ENCODE data around the gene CHMP6. TPM values are rescaled to one million over a fixed set of nuclear protein-coding genes. Genes with fewer than 3 reads are reported as not detected.
A peak's percentile ranks its signal among the peaks of the same experiment; 100 is the strongest.

CHMP6 gene
- total RNA-seq, 5 donors from 2014 or later (not counting 1 experiment from before 2014, with no cell fraction given), result 25.0 to 48.9 (median 43.2) TPM

DNA sequence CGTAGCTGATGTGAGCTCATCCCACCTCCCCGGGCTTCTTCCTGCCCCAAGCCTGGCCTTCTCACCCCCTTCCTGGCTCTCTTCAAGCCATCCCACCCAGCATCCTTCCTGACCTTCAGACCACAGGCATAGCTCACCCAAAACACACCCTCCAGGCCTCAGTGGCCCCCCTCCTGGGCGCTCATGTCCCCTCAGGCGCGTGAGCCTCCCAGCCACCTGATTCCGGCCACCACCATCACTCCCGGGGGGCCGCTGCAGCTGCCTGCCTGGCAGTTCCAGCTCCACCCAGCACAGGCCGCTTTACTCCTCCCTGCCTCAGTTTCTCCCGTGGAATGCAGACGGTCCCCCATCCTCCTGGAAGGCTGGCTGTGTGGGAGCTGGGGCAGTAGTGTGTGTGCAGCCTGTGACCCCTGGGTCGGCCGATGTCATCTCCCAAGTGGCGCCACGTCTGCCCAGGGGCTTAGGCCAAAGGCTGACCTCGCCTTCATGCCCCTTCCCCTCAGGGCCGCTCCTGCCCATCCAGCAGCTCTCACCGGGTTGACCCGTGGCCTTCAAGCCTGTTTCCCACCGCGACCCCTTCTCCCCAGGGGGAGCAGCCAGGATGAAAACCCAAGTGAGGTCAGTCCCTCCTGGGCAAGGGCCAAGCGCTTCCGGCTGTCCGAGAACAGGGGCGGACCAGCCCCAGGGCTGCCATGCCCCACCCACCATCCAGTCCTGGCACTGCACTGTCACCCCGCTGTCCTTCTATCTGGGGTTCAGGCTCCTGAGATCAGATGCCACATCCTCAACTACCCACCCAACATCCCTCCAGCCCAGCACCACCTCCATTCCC is 11.9 kb upstream of the CHMP6 start:
- peak overlapping the region in 1 of 3 donors; percentile 68 for H3K4me3 Mint-ChIP-seq
- DNase-seq (no peak), ATAC-seq (replicated peaks in 1 of 4) (no peak)
- POLR2A ChIA-PET, result no interaction called here
- Histone ChIP-seq H3K4me1 (ENCODE audit: control insufficient read depth in 1 of 2, extremely low read depth in 1 of 2, insufficient read depth in 2 of 2, low read length in 2 of 2) (peaks cover 0 to 10% of the 10 kb centered on the region in 2 experiments), H3K27ac (ENCODE audit: low read length) (no peak overlapping the region), H3K27me3 (replicated peaks in 1 of 2; ENCODE audit: control insufficient read depth in 2 of 2, extremely low read depth in 1 of 2, insufficient read depth in 2 of 2, low read length in 1 of 2) (peaks cover 0 to 59% of the 10 kb centered on the region in 2 experiments), H3K36me3 (ENCODE audit: control insufficient read depth in 2 of 2, extremely low read depth in 1 of 2, insufficient read depth in 1 of 2, low read length in 1 of 2) (no peaks in the 10 kb centered on the region), H3K9me3 (no peaks in the 10 kb centered on the region), H3K4me3 (ENCODE audit: control insufficient read depth in 1 of 2, extremely low read depth in 1 of 2, low read length in 1 of 2) (no peak overlapping the region)
- H3K36me3 Mint-ChIP-seq, result no peaks in the 10 kb centered on the region
- H3K9me3 Mint-ChIP-seq, result no peaks in the 10 kb centered on the region
- CTCF ChIA-PET, result no interaction called here
- peak overlapping the region in 1 of 2 donors; percentile 49 for H3K27ac Mint-ChIP-seq
- H3K27me3 Mint-ChIP-seq, result peaks cover 11 to 28% of the 10 kb centered on the region in 2 donors
- H3K4me1 Mint-ChIP-seq, result peaks cover 4 to 11% (median 11%) of the 10 kb centered on the region in 3 donors
- 94% methylated on average over 17 of the region's 26 CpGs for WGBS (ENCODE audit: insufficient coverage)

DNA sequence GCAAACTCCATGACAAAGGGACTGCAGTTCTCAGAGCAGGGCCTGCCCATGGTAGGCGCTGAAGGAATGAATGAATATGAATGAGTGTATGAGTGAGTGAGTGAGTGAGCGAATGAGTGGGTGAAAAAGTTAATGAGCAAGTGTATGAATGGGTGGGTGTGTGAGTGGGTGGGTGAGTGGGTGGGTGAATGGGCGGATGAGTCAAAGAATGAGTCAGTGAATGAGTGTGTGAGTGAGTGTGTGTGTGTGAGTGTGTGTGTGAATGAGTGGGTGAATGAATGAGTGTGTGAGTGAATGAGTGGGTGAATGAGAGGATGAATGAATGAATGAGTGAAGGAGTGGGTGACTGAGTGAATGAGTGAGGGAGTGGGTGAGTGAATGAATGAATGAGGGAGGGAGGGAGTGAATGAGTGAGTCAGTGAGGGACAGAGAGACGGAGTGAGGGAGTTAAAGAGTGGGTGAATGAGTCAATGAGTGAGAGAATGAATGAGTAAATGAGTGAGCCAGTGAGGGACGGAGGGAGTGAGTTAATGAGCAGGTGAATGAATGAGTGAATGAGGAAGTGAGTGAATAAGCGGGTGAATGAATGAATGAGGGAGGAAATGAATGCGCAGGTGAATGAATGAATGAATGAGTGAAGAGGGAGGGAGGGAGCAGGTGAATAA is 11.1 kb upstream of the CHMP6 start:
- DNase-seq, result no peak
- WGBS (ENCODE audit: insufficient coverage), result 34% methylated on average over 7 of the region's 7 CpGs
- peaks cover 0 to 58% of the 10 kb centered on the region in 2 experiments for H3K27me3 ChIP-seq (replicated peaks in 1 of 2; ENCODE audit: control insufficient read depth in 2 of 2, extremely low read depth in 1 of 2, insufficient read depth in 2 of 2, low read length in 1 of 2)
- H3K9me3 Mint-ChIP-seq, result no peaks in the 10 kb centered on the region
- H3K27ac Mint-ChIP-seq, result no peak overlapping the region
- H3K9me3 ChIP-seq, result no peaks in the 10 kb centered on the region
- no peak overlapping the region for H3K27ac ChIP-seq (ENCODE audit: low read length)
- peaks cover 4 to 11% (median 11%) of the 10 kb centered on the region in 3 donors for H3K4me1 Mint-ChIP-seq
- peaks cover 11 to 27% of the 10 kb centered on the region in 2 donors for H3K27me3 Mint-ChIP-seq
- H3K36me3 Mint-ChIP-seq, result no peaks in the 10 kb centered on the region
- CTCF ChIA-PET, result interaction anchor here in 1 of 2 donors (1.2 kb wide), 1 partner anchor 553 kb away, joined by 5 read pairs; no protein-coding TSS in a partner anchor
- H3K36me3 ChIP-seq (ENCODE audit: control insufficient read depth in 2 of 2, extremely low read depth in 1 of 2, insufficient read depth in 1 of 2, low read length in 1 of 2), result no peaks in the 10 kb centered on the region
- H3K4me1 ChIP-seq (ENCODE audit: control insufficient read depth in 1 of 2, extremely low read depth in 1 of 2, insufficient read depth in 2 of 2, low read length in 2 of 2), result peaks cover 0 to 10% of the 10 kb centered on the region in 2 experiments
- H3K4me3 ChIP-seq (ENCODE audit: control insufficient read depth in 1 of 2, extremely low read depth in 1 of 2, low read length in 1 of 2), result no peak overlapping the region
- H3K4me3 Mint-ChIP-seq, result peak overlapping the region in 2 of 3 donors; percentile 11 to 68
- ATAC-seq (replicated peaks in 1 of 4), result peak in 2 of 4 experiments; percentile 11 to 14
- POLR2A ChIA-PET, result no interaction called here

DNA sequence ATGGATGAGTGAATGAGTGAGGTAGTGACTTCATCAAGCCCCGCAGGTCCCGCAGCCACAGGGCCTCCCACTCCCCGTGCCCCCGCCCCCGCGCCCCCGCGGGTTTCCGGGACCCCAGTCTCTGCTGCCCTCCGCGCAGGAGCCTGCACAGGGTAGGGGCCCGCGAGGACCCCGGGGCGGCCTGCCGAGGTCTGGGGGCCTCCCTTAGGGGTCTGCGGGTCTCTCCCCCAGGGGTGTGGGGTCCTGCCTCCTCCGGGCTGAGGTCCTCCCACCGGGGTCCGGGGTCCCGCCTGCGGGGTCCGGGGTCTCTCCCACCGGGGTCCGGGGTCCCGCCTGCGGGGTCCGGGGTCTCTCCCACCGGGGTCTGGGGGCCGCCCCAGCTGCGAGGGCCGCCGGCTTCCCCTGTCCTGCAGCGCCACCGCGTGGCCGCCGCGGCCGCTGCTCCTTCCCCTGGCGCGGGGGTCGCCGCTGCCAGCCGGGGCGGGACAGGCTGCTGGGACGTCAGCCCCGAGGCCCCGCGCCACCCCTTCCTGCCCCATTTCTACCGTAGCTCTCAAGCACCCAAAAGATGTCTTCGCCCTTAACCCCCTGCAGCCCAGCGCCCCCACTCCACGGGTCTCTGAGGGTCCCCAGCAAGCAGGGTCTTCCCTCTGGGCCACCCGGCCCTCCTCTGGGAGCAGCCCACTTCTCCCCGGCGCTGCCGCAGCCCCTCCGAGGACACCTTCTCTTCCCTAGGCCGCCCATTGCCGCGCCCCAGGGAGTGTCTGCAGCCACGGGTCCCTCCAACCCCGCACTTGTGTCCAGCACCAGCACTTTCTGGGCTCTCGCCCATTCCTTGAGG is 10.4 kb upstream of the CHMP6 start:
- H3K9me3 ChIP-seq, result no peaks in the 10 kb centered on the region
- ATAC-seq (replicated peaks in 1 of 4) (peak; percentile 61 to 83 (median 68)), DNase-seq (peak in 23 of 35 experiments; percentile 10 to 71 (median 39))
- Mint-ChIP-seq H3K4me3 (peak overlapping the region in 1 of 3 donors; percentile 68), H3K27me3 (peaks cover 11 to 27% of the 10 kb centered on the region in 2 donors), H3K36me3 (no peaks in the 10 kb centered on the region), H3K27ac (no peak overlapping the region), H3K4me1 (peaks cover 4 to 11% (median 11%) of the 10 kb centered on the region in 3 donors), H3K9me3 (no peaks in the 10 kb centered on the region)
- WGBS (ENCODE audit: insufficient coverage), result 12% methylated on average over 57 of the region's 65 CpGs
- no peak overlapping the region for H3K4me3 ChIP-seq (ENCODE audit: control insufficient read depth in 1 of 2, extremely low read depth in 1 of 2, low read length in 1 of 2)
- peaks cover 0 to 10% of the 10 kb centered on the region in 2 experiments for H3K4me1 ChIP-seq (ENCODE audit: control insufficient read depth in 1 of 2, extremely low read depth in 1 of 2, insufficient read depth in 2 of 2, low read length in 2 of 2)
- H3K27ac ChIP-seq (ENCODE audit: low read length), result no peak overlapping the region
- H3K27me3 ChIP-seq (replicated peaks in 1 of 2; ENCODE audit: control insufficient read depth in 2 of 2, extremely low read depth in 1 of 2, insufficient read depth in 2 of 2, low read length in 1 of 2), result peaks cover 0 to 57% of the 10 kb centered on the region in 2 experiments
- CTCF ChIA-PET, result interaction anchor here in 1 of 2 donors (1.2 kb wide), 1 partner anchor 554 kb away, joined by 5 read pairs; no protein-coding TSS in a partner anchor
- POLR2A ChIA-PET, result no interaction called here
- H3K36me3 ChIP-seq (ENCODE audit: control insufficient read depth in 2 of 2, extremely low read depth in 1 of 2, insufficient read depth in 1 of 2, low read length in 1 of 2), result no peaks in the 10 kb centered on the region

DNA sequence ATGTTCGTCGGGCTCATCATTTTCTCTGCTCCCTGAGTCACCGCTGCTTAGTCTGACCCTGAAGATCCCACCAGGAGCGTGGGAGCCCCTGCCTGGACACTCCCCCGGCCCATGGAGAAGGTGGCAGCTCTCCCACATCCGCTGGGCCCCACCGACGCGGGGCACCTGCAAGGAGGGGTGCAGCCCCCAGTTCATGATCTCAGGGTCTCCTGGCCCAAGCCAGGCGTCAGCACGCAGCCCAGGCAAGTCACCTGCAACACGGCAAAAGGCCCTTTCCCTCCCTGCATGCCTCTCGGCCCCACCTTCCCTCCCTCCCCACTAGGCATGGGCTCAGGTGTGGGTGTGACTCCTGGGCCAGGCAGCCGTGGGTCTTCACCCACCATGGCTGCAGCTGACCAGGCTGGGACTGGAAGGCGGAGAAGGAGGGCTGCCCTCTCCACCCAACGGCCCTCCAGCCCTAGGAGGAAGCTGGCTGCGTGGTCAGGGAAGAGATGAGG is 9.7 kb upstream of the CHMP6 start:
- H3K4me3 ChIP-seq (ENCODE audit: control insufficient read depth in 1 of 2, extremely low read depth in 1 of 2, low read length in 1 of 2), result no peak overlapping the region
- Mint-ChIP-seq H3K9me3 (no peaks in the 10 kb centered on the region), H3K27ac (no peak overlapping the region), H3K36me3 (no peaks in the 10 kb centered on the region), H3K4me3 (no peak overlapping the region), H3K27me3 (peaks cover 11 to 21% of the 10 kb centered on the region in 2 donors), H3K4me1 (peaks cover 4 to 11% (median 11%) of the 10 kb centered on the region in 3 donors)
- DNase-seq (no peak), ATAC-seq (replicated peaks in 1 of 4) (no peak)
- 68% methylated on average over 14 of the region's 17 CpGs for WGBS (ENCODE audit: insufficient coverage)
- CTCF ChIA-PET, result interaction anchor here in 1 of 2 donors (0.6 to 1.2 kb wide), 2 partner anchors 51 to 555 kb away, joined by 4 to 5 read pairs; no protein-coding TSS in a partner anchor
- H3K4me1 ChIP-seq (ENCODE audit: control insufficient read depth in 1 of 2, extremely low read depth in 1 of 2, insufficient read depth in 2 of 2, low read length in 2 of 2), result peaks cover 0 to 10% of the 10 kb centered on the region in 2 experiments
- no peak overlapping the region for H3K27ac ChIP-seq (ENCODE audit: low read length)
- peaks cover 0 to 57% of the 10 kb centered on the region in 2 experiments for H3K27me3 ChIP-seq (replicated peaks in 1 of 2; ENCODE audit: control insufficient read depth in 2 of 2, extremely low read depth in 1 of 2, insufficient read depth in 2 of 2, low read length in 1 of 2)
- POLR2A ChIA-PET, result no interaction called here
- no peaks in the 10 kb centered on the region for H3K36me3 ChIP-seq (ENCODE audit: control insufficient read depth in 2 of 2, extremely low read depth in 1 of 2, insufficient read depth in 1 of 2, low read length in 1 of 2)
- no peaks in the 10 kb centered on the region for H3K9me3 ChIP-seq

DNA sequence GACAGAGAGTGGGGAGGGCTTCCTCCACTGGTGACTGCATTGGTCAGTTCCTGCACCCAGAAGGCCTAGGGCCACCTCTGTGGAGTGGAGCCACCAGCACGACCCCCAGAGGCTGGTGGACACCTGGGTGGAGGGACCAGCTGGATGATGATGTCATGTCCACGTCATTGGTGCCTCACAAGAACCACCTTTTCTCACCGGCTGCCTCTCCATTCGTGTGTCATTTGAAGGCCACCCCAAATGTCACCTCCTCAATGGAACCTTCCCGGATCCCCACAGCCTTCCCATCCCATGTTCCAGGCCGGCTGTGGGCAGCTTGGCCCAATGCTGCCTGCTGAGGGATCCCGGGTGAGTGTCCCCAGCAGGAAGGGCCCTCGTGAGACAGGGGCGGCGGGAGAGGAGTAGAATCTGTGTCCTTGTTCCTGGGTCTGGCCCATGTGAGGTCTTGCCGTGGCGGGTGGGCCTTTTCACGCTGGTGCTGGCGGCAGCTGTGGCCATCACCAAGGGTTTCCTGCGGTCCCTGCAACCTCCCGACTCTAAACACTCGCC is 9.1 kb upstream of the CHMP6 start:
- CTCF ChIA-PET, result interaction anchor here in 1 of 2 donors (0.6 kb wide), 1 partner anchor 52 kb away, joined by 4 read pairs; no protein-coding TSS in a partner anchor
- Histone ChIP-seq H3K9me3 (no peaks in the 10 kb centered on the region), H3K36me3 (ENCODE audit: control insufficient read depth in 2 of 2, extremely low read depth in 1 of 2, insufficient read depth in 1 of 2, low read length in 1 of 2) (no peaks in the 10 kb centered on the region), H3K4me1 (ENCODE audit: control insufficient read depth in 1 of 2, extremely low read depth in 1 of 2, insufficient read depth in 2 of 2, low read length in 2 of 2) (peaks cover 0 to 10% of the 10 kb centered on the region in 2 experiments), H3K27me3 (replicated peaks in 1 of 2; ENCODE audit: control insufficient read depth in 2 of 2, extremely low read depth in 1 of 2, insufficient read depth in 2 of 2, low read length in 1 of 2) (peaks cover 0 to 60% of the 10 kb centered on the region in 2 experiments), H3K4me3 (ENCODE audit: control insufficient read depth in 1 of 2, extremely low read depth in 1 of 2, low read length in 1 of 2) (no peak overlapping the region), H3K27ac (ENCODE audit: low read length) (no peak overlapping the region)
- DNase-seq, result no peak
- ATAC-seq (replicated peaks in 1 of 4), result no peak
- no peak overlapping the region for H3K4me3 Mint-ChIP-seq
- no peaks in the 10 kb centered on the region for H3K36me3 Mint-ChIP-seq
- POLR2A ChIA-PET, result no interaction called here
- no peak overlapping the region for H3K27ac Mint-ChIP-seq
- 87% methylated on average over 13 of the region's 17 CpGs for WGBS (ENCODE audit: insufficient coverage)
- peaks cover 4 to 11% (median 11%) of the 10 kb centered on the region in 3 donors for H3K4me1 Mint-ChIP-seq
- H3K9me3 Mint-ChIP-seq, result no peaks in the 10 kb centered on the region
- peaks cover 11 to 21% of the 10 kb centered on the region in 2 donors for H3K27me3 Mint-ChIP-seq
